NB4 (cell line): ENCODE results near the gene FCMR.

Experiments
- POLR2A ChIP-seq: IDR thresholded peaks from 2 replicates; pipeline ENCODE4 v1.6.1; 2011; ENCODE audit warnings: mild to moderate bottlenecking; ENCODE audit not compliant: insufficient read length; ENCODE audit errors: extremely low read depth
- TF ChIP-seq, protein P1 (sequence below): IDR thresholded peaks from one replicate; pipeline ENCODE4 v1.5.1; 2012; ENCODE audit warnings: low read depth, low read length

DNA sequence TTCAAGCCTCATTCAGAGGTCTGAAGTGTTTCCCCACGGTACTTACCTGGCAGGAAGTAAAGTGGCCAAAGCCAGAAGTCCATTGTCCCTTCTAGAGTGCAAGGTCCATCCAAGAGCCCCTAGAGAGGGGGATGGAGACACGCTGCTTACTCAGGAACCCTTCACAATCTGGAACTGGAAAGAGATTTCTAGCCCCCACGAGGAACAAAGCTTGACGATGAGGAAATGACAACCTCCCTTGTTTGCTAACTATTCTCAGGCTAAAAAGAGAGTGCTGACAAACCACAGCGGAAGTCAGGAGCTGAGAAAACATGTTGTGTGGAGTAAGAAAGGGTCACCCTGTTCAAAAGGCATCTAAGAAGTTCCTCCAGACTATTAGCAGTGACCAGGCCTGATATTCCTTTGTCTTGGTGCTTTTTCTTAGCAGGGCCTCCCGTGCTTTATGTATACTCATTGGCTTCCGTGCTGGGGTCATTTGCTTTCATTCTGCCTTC, at the start of gene FCMR:
- TF ChIP-seq POLR2A, result no peak
- TF ChIP-seq, protein P1, sequence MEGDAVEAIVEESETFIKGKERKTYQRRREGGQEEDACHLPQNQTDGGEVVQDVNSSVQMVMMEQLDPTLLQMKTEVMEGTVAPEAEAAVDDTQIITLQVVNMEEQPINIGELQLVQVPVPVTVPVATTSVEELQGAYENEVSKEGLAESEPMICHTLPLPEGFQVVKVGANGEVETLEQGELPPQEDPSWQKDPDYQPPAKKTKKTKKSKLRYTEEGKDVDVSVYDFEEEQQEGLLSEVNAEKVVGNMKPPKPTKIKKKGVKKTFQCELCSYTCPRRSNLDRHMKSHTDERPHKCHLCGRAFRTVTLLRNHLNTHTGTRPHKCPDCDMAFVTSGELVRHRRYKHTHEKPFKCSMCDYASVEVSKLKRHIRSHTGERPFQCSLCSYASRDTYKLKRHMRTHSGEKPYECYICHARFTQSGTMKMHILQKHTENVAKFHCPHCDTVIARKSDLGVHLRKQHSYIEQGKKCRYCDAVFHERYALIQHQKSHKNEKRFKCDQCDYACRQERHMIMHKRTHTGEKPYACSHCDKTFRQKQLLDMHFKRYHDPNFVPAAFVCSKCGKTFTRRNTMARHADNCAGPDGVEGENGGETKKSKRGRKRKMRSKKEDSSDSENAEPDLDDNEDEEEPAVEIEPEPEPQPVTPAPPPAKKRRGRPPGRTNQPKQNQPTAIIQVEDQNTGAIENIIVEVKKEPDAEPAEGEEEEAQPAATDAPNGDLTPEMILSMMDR, result no peak
